ENCODE measurements around the gene KHDC4.

DNA sequence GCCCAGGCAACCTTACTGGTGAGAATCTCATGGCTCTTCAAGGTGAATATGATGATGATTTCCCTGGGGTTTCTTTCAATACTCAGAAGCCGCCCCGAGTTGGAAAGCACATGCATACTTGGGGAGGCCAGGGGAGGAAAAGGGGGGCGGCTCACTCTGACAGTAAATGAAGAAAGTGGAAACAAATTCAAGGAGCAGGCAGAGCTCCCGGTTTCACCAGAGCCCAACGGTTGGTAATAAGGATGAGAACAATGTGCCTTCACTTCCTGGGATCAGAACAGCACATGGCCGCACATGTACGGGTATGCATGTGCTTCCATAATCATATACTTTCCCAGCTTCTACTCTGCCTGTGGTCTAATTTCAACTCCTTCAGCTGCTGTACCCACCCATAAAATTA is 47.9 kb upstream of the KHDC4 start:
- TF ChIP-seq, protein P1, sequence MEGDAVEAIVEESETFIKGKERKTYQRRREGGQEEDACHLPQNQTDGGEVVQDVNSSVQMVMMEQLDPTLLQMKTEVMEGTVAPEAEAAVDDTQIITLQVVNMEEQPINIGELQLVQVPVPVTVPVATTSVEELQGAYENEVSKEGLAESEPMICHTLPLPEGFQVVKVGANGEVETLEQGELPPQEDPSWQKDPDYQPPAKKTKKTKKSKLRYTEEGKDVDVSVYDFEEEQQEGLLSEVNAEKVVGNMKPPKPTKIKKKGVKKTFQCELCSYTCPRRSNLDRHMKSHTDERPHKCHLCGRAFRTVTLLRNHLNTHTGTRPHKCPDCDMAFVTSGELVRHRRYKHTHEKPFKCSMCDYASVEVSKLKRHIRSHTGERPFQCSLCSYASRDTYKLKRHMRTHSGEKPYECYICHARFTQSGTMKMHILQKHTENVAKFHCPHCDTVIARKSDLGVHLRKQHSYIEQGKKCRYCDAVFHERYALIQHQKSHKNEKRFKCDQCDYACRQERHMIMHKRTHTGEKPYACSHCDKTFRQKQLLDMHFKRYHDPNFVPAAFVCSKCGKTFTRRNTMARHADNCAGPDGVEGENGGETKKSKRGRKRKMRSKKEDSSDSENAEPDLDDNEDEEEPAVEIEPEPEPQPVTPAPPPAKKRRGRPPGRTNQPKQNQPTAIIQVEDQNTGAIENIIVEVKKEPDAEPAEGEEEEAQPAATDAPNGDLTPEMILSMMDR (IDR thresholded peaks at IDR 0.05; ENCODE audit: poor library complexity, severe bottlenecking), result no peak
- TF ChIP-seq POLR2AphosphoS5 (IDR thresholded peaks at IDR 0.05), result no peak
- TF ChIP-seq MXI1 (conservative IDR thresholded peaks at IDR 0.05; ENCODE audit: poor library complexity, severe bottlenecking), result no peak
- no peak for TF ChIP-seq EZH2 (IDR thresholded peaks at IDR 0.05; ENCODE audit: borderline replicate concordance, insufficient read depth, low read length, poor library complexity, severe bottlenecking)
- TF ChIP-seq RAD21 (conservative IDR thresholded peaks at IDR 0.05), result no peak
- TF ChIP-seq, protein P2, sequence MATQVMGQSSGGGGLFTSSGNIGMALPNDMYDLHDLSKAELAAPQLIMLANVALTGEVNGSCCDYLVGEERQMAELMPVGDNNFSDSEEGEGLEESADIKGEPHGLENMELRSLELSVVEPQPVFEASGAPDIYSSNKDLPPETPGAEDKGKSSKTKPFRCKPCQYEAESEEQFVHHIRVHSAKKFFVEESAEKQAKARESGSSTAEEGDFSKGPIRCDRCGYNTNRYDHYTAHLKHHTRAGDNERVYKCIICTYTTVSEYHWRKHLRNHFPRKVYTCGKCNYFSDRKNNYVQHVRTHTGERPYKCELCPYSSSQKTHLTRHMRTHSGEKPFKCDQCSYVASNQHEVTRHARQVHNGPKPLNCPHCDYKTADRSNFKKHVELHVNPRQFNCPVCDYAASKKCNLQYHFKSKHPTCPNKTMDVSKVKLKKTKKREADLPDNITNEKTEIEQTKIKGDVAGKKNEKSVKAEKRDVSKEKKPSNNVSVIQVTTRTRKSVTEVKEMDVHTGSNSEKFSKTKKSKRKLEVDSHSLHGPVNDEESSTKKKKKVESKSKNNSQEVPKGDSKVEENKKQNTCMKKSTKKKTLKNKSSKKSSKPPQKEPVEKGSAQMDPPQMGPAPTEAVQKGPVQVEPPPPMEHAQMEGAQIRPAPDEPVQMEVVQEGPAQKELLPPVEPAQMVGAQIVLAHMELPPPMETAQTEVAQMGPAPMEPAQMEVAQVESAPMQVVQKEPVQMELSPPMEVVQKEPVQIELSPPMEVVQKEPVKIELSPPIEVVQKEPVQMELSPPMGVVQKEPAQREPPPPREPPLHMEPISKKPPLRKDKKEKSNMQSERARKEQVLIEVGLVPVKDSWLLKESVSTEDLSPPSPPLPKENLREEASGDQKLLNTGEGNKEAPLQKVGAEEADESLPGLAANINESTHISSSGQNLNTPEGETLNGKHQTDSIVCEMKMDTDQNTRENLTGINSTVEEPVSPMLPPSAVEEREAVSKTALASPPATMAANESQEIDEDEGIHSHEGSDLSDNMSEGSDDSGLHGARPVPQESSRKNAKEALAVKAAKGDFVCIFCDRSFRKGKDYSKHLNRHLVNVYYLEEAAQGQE (IDR thresholded peaks at IDR 0.05; ENCODE audit: borderline replicate concordance), result no peak
- no peak for TF ChIP-seq TAF1 (IDR thresholded peaks at IDR 0.05; ENCODE audit: low read depth)
- TF ChIP-seq SMC3 (conservative IDR thresholded peaks at IDR 0.05; ENCODE audit: poor library complexity), result no peak

Data from neural cell (in vitro differentiated cells).